HEK293 (cell line): Measurements from ENCODE around the gene SLC15A2.

ENCODE experiments used
- CTCF ChIA-PET: fragments of 350-600 bp; formaldehyde crosslinking; extraction: SDS; loops from one replicate; lab custom pipeline; 2021; ENCODE audit warnings: antibody characterized with exemption; lab: Yijun Ruan, JAX
- POLR2A ChIA-PET: fragments of 300-600 bp; formaldehyde crosslinking; extraction: SDS; loops from one replicate; lab custom pipeline; 2020; ENCODE audit warnings: antibody characterized with exemption, inconsistent platforms; lab: Yijun Ruan, JAX
- H3K27ac ChIP-seq: fragments of 200-500 bp; sonication (Bioruptor generic); 2 replicates; pipeline ENCODE4 v1.5.1; 2014; ENCODE audit warnings: low read depth, low read length, control low read depth, inconsistent platforms; ENCODE audit errors: extremely low read depth
- H3K36me3 ChIP-seq, 2 experiments: fragments of 200-500 bp in 1 of 2; sonication (Bioruptor generic) in 1 of 2; 1 replicate in 1 of 2; 2 replicates in 1 of 2; pipeline ENCODE4 v1.5.1; 2014 to 2017; ENCODE audit warnings: inconsistent platforms in 2 of 2, low read length in 2 of 2; ENCODE audit not compliant: control insufficient read depth in 2 of 2, insufficient read depth in 1 of 2
- H3K4me1 ChIP-seq: fragments of 200-500 bp; sonication (Bioruptor generic); 2 replicates; pipeline ENCODE4 v1.5.1; 2014; ENCODE audit warnings: mild to moderate bottlenecking, low read length, inconsistent platforms; ENCODE audit not compliant: control insufficient read depth, insufficient read depth
- H3K4me3 ChIP-seq: 2 replicates; pipeline ENCODE4 v1.5.1; 2011; ENCODE audit warnings: low read depth, mild to moderate bottlenecking, control low read depth, low read length, moderate library complexity
- H3K9me3 ChIP-seq: fragments of 200-500 bp; sonication (Bioruptor generic); 2 replicates; pipeline ENCODE4 v1.5.1; 2014; ENCODE audit warnings: low read depth, low read length, inconsistent platforms; ENCODE audit not compliant: control insufficient read depth, insufficient read depth
- IKZF3 ChIP-seq: fragments of 450-650 bp; IDR thresholded peaks from 2 replicates; pipeline ENCODE4 v1.5.0; 2018; ENCODE audit warnings: missing biosample characterization, mild to moderate bottlenecking, missing genetic modification characterization, moderate library complexity
- KLF16 ChIP-seq: fragments of 450-650 bp; formaldehyde crosslinking; IDR thresholded peaks from 2 replicates; pipeline ENCODE4 v1.5.1; 2017; ENCODE audit warnings: missing biosample characterization, missing genetic modification characterization
- SP2 ChIP-seq: fragments of 450-650 bp; formaldehyde crosslinking; IDR thresholded peaks from 2 replicates; pipeline ENCODE4 v1.5.1; 2016; ENCODE audit warnings: missing biosample characterization, missing genetic modification characterization
- TCF7L2 ChIP-seq: IDR thresholded peaks from 2 replicates; pipeline ENCODE4 v1.6.1; 2011; ENCODE audit warnings: low read depth, mild to moderate bottlenecking, inconsistent platforms, low read length, moderate library complexity, borderline replicate concordance
- TRIM28 ChIP-seq: IDR thresholded peaks from 2 replicates; pipeline ENCODE4 v1.6.1; 2011; ENCODE audit warnings: low read length, control low read depth, borderline replicate concordance
- WT1 ChIP-seq: fragments of 450-650 bp; formaldehyde crosslinking; IDR thresholded peaks from 2 replicates; pipeline ENCODE4 v1.5.1; 2016; ENCODE audit warnings: missing biosample characterization, missing genetic modification characterization
- YY1 ChIP-seq: fragments of 450-650 bp; formaldehyde crosslinking; IDR thresholded peaks from 2 replicates; pipeline ENCODE4 v1.5.1; 2018; ENCODE audit warnings: missing biosample characterization, missing genetic modification characterization
- ZBTB1 ChIP-seq: fragments of 450-650 bp; formaldehyde crosslinking; IDR thresholded peaks from 2 replicates; pipeline ENCODE4 v1.5.1; 2016; ENCODE audit warnings: missing biosample characterization, missing genetic modification characterization
- ZBTB17 ChIP-seq: fragments of 450-650 bp; formaldehyde crosslinking; IDR thresholded peaks from 2 replicates; pipeline ENCODE4 v1.5.1; 2016; ENCODE audit warnings: missing biosample characterization, missing genetic modification characterization
- ZBTB21 ChIP-seq: fragments of 450-650 bp; formaldehyde crosslinking; IDR thresholded peaks from 2 replicates; pipeline ENCODE4 v1.5.1; 2017; ENCODE audit warnings: missing biosample characterization, missing genetic modification characterization
- ZNF155 ChIP-seq: fragments of 450-650 bp; formaldehyde crosslinking; IDR thresholded peaks from 2 replicates; pipeline ENCODE4 v1.5.1; 2016; ENCODE audit warnings: missing biosample characterization, missing genetic modification characterization
- ZNF184 ChIP-seq: fragments of 450-650 bp; IDR thresholded peaks from 2 replicates; pipeline ENCODE4 v1.5.1; 2018; ENCODE audit warnings: missing biosample characterization, mild to moderate bottlenecking, missing genetic modification characterization
- ZNF24 ChIP-seq: fragments of 450-650 bp; formaldehyde crosslinking; IDR thresholded peaks from 2 replicates; pipeline ENCODE4 v1.5.1; 2016; ENCODE audit warnings: missing biosample characterization, missing genetic modification characterization
- ZNF416 ChIP-seq: fragments of 450-650 bp; formaldehyde crosslinking; IDR thresholded peaks from 2 replicates; pipeline ENCODE4 v1.5.1; 2016; ENCODE audit warnings: missing biosample characterization, missing genetic modification characterization
- ZNF610 ChIP-seq: fragments of 450-650 bp; formaldehyde crosslinking; IDR thresholded peaks from 2 replicates; pipeline ENCODE4 v1.5.1; 2016; ENCODE audit warnings: missing biosample characterization, missing genetic modification characterization, borderline replicate concordance
- ZNF677 ChIP-seq: fragments of 450-650 bp; IDR thresholded peaks from 2 replicates; pipeline ENCODE4 v1.5.0; 2018; ENCODE audit warnings: missing biosample characterization, mild to moderate bottlenecking, missing genetic modification characterization, moderate library complexity
- ZNF701 ChIP-seq: fragments of 450-650 bp; formaldehyde crosslinking; IDR thresholded peaks from 2 replicates; pipeline ENCODE4 v1.5.1; 2016; ENCODE audit warnings: missing biosample characterization, missing genetic modification characterization
- ZNF777 ChIP-seq: fragments of 450-650 bp; formaldehyde crosslinking; IDR thresholded peaks from 2 replicates; pipeline ENCODE4 v1.5.1; 2017; ENCODE audit warnings: missing biosample characterization, missing genetic modification characterization, borderline replicate concordance
- ZSCAN23 ChIP-seq: fragments of 450-650 bp; formaldehyde crosslinking; IDR thresholded peaks from 2 replicates; pipeline ENCODE4 v1.5.1; 2016; ENCODE audit warnings: missing biosample characterization, missing genetic modification characterization
- TF ChIP-seq, protein P1 (sequence below): fragments of 450-650 bp; formaldehyde crosslinking; IDR thresholded peaks from 2 replicates; pipeline ENCODE4 v1.5.1; 2016; ENCODE audit warnings: missing biosample characterization, missing genetic modification characterization
- TF ChIP-seq, protein P2 (sequence below): fragments of 450-650 bp; formaldehyde crosslinking; IDR thresholded peaks from 2 replicates; pipeline ENCODE4 v1.5.1; 2017; ENCODE audit warnings: missing biosample characterization, missing genetic modification characterization
- TF ChIP-seq, protein P3 (sequence below): fragments of 450-650 bp; formaldehyde crosslinking; IDR thresholded peaks from 2 replicates; pipeline ENCODE4 v1.5.1; 2016; ENCODE audit warnings: missing biosample characterization, missing genetic modification characterization
- TF ChIP-seq, protein P4 (sequence below): fragments of 450-650 bp; formaldehyde crosslinking; IDR thresholded peaks from 2 replicates; pipeline ENCODE4 v1.5.1; 2016; ENCODE audit warnings: missing biosample characterization, missing genetic modification characterization
- TF ChIP-seq, protein P5 (sequence below): fragments of 450-650 bp; formaldehyde crosslinking; conservative IDR thresholded peaks from 2 replicates; pipeline ENCODE4 v1.5.1; 2016; ENCODE audit warnings: low read depth, missing biosample characterization, missing genetic modification characterization

Gene SLC15A2

DNA sequence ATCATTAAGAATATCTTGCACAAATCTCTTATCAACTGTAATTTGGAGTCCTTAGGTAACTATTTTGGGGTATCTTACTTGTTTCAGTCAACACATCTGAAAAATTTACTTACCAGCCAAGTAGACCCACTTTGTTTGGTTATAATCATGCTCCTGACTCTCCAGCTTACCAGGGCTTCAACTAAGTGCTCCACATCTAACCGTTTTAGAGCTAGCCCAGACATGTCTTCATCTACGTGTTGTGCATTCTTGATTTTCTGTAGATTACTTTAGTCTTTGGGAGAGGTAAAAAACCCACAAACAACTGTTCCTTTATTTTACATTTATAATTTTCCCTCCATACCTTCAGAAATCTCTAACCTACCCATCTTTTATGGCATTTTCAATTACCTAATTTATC is 41.9 kb upstream of the SLC15A2 start:
- POLR2A ChIA-PET = no interaction called here
- H3K36me3 ChIP-seq = no peaks in the 10 kb centered on the region

DNA sequence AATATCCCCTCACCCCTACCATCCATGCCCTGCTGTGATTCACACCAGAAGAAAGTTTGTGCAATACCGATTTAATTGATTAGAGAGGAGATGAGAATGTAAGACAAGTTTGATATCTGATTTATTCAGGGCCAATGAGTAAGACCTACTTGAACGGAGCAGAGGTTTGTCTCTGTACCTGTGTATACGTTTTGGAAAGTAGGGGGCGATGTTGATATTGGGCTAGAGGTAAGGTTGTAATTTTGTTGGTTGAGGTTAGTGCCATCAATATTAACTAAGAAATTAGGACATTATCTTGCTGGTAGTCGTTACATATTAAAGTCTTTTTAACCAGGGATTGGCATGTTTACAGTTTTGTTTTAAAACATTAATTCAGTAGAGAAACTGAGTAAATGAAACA is 38.6 kb upstream of the SLC15A2 start:
- Histone ChIP-seq H3K36me3 (no peaks in the 10 kb centered on the region), H3K27ac (no peak overlapping the region), H3K4me3 (no peak overlapping the region), H3K9me3 (no peaks in the 10 kb centered on the region), H3K4me1 (no peaks in the 10 kb centered on the region)
- ChIA-PET POLR2A (no interaction called here), CTCF (no interaction called here)
- TF ChIP-seq TCF7L2 (no peak), ZNF701 (tag by site-specific recombination) (no peak), ZBTB1 (tag by site-specific recombination) (no peak), ZBTB21 (tag by site-specific recombination) (no peak), ZBTB17 (tag by site-specific recombination) (no peak), ZSCAN23 (tag by site-specific recombination) (no peak)
- TF ChIP-seq, protein P1, sequence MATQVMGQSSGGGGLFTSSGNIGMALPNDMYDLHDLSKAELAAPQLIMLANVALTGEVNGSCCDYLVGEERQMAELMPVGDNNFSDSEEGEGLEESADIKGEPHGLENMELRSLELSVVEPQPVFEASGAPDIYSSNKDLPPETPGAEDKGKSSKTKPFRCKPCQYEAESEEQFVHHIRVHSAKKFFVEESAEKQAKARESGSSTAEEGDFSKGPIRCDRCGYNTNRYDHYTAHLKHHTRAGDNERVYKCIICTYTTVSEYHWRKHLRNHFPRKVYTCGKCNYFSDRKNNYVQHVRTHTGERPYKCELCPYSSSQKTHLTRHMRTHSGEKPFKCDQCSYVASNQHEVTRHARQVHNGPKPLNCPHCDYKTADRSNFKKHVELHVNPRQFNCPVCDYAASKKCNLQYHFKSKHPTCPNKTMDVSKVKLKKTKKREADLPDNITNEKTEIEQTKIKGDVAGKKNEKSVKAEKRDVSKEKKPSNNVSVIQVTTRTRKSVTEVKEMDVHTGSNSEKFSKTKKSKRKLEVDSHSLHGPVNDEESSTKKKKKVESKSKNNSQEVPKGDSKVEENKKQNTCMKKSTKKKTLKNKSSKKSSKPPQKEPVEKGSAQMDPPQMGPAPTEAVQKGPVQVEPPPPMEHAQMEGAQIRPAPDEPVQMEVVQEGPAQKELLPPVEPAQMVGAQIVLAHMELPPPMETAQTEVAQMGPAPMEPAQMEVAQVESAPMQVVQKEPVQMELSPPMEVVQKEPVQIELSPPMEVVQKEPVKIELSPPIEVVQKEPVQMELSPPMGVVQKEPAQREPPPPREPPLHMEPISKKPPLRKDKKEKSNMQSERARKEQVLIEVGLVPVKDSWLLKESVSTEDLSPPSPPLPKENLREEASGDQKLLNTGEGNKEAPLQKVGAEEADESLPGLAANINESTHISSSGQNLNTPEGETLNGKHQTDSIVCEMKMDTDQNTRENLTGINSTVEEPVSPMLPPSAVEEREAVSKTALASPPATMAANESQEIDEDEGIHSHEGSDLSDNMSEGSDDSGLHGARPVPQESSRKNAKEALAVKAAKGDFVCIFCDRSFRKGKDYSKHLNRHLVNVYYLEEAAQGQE (tag by site-specific recombination) = no peak
- TF ChIP-seq, protein P2, sequence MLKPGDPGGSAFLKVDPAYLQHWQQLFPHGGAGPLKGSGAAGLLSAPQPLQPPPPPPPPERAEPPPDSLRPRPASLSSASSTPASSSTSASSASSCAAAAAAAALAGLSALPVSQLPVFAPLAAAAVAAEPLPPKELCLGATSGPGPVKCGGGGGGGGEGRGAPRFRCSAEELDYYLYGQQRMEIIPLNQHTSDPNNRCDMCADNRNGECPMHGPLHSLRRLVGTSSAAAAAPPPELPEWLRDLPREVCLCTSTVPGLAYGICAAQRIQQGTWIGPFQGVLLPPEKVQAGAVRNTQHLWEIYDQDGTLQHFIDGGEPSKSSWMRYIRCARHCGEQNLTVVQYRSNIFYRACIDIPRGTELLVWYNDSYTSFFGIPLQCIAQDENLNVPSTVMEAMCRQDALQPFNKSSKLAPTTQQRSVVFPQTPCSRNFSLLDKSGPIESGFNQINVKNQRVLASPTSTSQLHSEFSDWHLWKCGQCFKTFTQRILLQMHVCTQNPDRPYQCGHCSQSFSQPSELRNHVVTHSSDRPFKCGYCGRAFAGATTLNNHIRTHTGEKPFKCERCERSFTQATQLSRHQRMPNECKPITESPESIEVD = no peak

More for the DNA sequence above, 41.9 kb upstream of the SLC15A2 start:
- CTCF ChIA-PET = no interaction called here
- TF ChIP-seq IKZF3 (tag by site-specific recombination) (no peak), ZNF416 (tag by site-specific recombination) (no peak), TRIM28 (no peak), ZNF610 (tag by site-specific recombination) (no peak), SP2 (no peak), ZNF701 (tag by site-specific recombination) (no peak), ZNF777 (tag by site-specific recombination) (no peak), ZNF184 (tag by site-specific recombination) (no peak), ZNF24 (tag by site-specific recombination) (no peak), YY1 (no peak), ZNF677 (no peak), ZNF155 (no peak), WT1 (tag by site-specific recombination) (no peak), KLF16 (tag by site-specific recombination) (no peak)
- TF ChIP-seq, protein P3, sequence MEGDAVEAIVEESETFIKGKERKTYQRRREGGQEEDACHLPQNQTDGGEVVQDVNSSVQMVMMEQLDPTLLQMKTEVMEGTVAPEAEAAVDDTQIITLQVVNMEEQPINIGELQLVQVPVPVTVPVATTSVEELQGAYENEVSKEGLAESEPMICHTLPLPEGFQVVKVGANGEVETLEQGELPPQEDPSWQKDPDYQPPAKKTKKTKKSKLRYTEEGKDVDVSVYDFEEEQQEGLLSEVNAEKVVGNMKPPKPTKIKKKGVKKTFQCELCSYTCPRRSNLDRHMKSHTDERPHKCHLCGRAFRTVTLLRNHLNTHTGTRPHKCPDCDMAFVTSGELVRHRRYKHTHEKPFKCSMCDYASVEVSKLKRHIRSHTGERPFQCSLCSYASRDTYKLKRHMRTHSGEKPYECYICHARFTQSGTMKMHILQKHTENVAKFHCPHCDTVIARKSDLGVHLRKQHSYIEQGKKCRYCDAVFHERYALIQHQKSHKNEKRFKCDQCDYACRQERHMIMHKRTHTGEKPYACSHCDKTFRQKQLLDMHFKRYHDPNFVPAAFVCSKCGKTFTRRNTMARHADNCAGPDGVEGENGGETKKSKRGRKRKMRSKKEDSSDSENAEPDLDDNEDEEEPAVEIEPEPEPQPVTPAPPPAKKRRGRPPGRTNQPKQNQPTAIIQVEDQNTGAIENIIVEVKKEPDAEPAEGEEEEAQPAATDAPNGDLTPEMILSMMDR (tag by site-specific recombination) = no peak
- TF ChIP-seq, protein P4, sequence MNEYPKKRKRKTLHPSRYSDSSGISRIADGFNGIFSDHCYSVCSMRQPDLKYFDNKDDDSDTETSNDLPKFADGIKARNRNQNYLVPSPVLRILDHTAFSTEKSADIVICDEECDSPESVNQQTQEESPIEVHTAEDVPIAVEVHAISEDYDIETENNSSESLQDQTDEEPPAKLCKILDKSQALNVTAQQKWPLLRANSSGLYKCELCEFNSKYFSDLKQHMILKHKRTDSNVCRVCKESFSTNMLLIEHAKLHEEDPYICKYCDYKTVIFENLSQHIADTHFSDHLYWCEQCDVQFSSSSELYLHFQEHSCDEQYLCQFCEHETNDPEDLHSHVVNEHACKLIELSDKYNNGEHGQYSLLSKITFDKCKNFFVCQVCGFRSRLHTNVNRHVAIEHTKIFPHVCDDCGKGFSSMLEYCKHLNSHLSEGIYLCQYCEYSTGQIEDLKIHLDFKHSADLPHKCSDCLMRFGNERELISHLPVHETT = no peak
- TF ChIP-seq, protein P5, sequence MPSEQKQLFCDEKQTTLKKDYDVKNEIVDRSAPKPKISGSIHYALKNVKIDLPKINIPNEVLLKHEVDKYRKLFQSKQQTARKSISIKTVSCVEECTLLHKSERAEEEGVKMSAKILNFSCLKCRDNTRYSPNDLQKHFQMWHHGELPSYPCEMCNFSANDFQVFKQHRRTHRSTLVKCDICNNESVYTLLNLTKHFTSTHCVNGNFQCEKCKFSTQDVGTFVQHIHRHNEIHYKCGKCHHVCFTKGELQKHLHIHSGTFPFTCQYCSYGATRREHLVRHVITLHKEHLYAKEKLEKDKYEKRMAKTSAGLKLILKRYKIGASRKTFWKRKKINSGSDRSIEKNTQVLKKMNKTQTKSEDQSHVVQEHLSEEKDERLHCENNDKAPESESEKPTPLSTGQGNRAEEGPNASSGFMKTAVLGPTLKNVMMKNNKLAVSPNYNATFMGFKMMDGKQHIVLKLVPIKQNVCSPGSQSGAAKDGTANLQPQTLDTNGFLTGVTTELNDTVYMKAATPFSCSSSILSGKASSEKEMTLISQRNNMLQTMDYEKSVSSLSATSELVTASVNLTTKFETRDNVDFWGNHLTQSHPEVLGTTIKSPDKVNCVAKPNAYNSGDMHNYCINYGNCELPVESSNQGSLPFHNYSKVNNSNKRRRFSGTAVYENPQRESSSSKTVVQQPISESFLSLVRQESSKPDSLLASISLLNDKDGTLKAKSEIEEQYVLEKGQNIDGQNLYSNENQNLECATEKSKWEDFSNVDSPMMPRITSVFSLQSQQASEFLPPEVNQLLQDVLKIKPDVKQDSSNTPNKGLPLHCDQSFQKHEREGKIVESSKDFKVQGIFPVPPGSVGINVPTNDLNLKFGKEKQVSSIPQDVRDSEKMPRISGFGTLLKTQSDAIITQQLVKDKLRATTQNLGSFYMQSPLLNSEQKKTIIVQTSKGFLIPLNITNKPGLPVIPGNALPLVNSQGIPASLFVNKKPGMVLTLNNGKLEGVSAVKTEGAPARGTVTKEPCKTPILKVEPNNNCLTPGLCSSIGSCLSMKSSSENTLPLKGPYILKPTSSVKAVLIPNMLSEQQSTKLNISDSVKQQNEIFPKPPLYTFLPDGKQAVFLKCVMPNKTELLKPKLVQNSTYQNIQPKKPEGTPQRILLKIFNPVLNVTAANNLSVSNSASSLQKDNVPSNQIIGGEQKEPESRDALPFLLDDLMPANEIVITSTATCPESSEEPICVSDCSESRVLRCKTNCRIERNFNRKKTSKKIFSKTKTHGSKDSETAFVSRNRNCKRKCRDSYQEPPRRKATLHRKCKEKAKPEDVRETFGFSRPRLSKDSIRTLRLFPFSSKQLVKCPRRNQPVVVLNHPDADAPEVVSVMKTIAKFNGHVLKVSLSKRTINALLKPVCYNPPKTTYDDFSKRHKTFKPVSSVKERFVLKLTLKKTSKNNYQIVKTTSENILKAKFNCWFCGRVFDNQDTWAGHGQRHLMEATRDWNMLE (tag by site-specific recombination) = no peak
- Histone ChIP-seq H3K9me3 (no peaks in the 10 kb centered on the region), H3K27ac (no peak overlapping the region), H3K4me3 (no peak overlapping the region), H3K4me1 (no peaks in the 10 kb centered on the region)
